C4-2B (cell line): ENCODE measurements around the gene RFC2.

Experiments used
- H3K27ac ChIP-seq: fragments of 450-650 bp; 2 replicates; pipeline ENCODE4 v1.5.1; 2017
- CTCF ChIP-seq: fragments of 450-650 bp; conservative IDR thresholded peaks from 2 replicates; pipeline ENCODE4 v1.5.1; 2017; ENCODE audit warnings: mild to moderate bottlenecking
- ZFX ChIP-seq: fragments of 450-650 bp; IDR thresholded peaks from 2 replicates; pipeline ENCODE4 v1.6.1; 2017

The RFC2 gene

DNA sequence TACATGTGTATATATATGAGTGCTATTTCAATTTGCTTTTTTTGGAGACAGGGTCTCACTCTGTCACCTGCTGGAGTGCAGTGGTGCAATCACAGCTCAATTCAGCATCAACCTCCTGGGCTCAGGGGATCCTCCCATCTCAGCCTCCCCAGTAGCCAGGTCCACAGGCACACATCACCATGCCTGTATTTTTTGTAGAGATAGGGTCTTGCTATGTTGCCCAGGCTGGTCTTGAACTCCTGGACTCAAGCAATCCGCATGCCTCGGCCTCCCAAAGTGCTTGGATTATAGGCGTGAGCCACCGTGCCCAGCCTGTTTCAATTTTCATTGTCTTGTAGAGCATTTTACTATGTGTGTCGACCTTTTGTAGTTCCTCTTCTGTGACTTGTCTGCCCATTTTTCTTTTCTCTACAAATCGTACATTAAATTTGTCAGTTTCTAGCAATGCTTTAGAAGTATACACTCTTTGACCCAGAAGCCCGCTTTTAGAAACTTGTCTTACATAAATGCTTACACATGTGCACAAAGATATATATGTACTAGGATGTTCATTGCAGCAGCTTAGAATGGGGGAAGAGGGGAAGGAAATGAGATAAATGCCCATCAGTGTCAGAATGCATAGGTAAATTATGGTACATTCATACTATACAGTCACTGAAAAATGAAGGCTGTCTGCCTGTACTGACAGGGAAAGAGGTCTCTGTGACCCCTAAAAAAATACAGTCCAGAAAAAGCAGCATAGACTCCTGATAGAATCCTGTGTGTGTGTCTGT lies 12.2 kb upstream of the RFC2 start:
- H3K27ac ChIP-seq: no peak overlapping the region
- TF ChIP-seq CTCF (no peak), ZFX (no peak)

GRCh38 chr7:74263399-74264120 lies 9.4 kb upstream of the RFC2 start:
- no peak overlapping the region for H3K27ac ChIP-seq
- TF ChIP-seq ZFX (no peak), CTCF (no peak)

- no peak for TF ChIP-seq CTCF
- TF ChIP-seq ZFX: no peak
- no peak overlapping the region for H3K27ac ChIP-seq
Measured at GRCh38 chr7:74262639-74263398, 8.6 kb upstream of the RFC2 start.

GRCh38 chr7:74258639-74259038 lies 4.4 kb upstream of the RFC2 start:
- no peak for TF ChIP-seq CTCF
- TF ChIP-seq ZFX: no peak
- no peak overlapping the region for H3K27ac ChIP-seq

GRCh38 chr7:74256491-74257408 lies 2.6 kb upstream of the RFC2 start:
- TF ChIP-seq ZFX (no peak), CTCF (no peak)
- no peak overlapping the region for H3K27ac ChIP-seq

GRCh38 chr7:74255461-74255860 lies 1.3 kb upstream of the RFC2 start:
- H3K27ac ChIP-seq: peak overlapping the region; percentile 84

DNA sequence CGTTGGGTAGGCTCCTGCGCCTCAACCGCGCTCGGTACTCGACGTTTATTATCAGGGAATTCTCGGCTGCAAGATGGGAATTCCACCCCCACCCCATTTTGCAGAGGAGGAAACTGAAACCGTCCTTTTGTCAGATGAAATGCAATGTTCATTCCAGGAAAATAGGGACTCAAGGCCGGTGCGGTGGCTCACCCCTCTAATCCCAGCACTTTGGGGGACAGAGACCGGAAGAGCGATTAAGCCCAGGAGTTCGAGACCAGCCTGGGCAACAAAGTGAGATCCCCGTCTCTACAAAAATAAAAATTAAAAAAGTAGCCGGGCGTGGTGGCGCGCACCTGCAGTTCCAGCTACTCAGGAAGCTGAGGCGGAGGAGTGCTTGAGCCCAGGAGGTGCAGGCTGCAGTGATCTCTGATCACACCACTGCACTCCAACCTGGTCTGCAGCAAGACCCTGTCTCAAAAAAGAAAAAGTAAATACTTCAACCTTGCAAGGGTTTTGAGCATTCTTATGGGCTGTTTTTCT lies 720 bp upstream of the RFC2 start:
- no peak for TF ChIP-seq CTCF
- no peak for TF ChIP-seq ZFX
- peak overlapping the region; percentile 84 for H3K27ac ChIP-seq
